ENCODE measurements around the gene KCNAB3. TPM values are rescaled to one million over a fixed set of nuclear protein-coding genes. Genes with fewer than 3 reads are reported as not detected.

KCNAB3 gene
- total and polyA plus RNA-seq, 2 donors (not counting 3 experiments of a cell fraction or from before 2014, with no cell fraction given): 1.3 to 2.4 TPM

GRCh38 chr17:7878234-7878633, 51.4 kb downstream of the KCNAB3 start:
- Histone ChIP-seq H3K27me3 (ENCODE audit: control insufficient read depth in 2 of 2, insufficient read depth in 2 of 2, low read length in 2 of 2) (no peaks in the 10 kb centered on the region), H3K27ac (ENCODE audit: insufficient read depth, low read depth, low read length) (no peak overlapping the region), H3K9me3 (replicated peaks; ENCODE audit: control insufficient read depth, insufficient read depth, low read length) (no peaks in the 10 kb centered on the region), H3K9me1 (replicated peaks; ENCODE audit: control insufficient read depth, extremely low read depth, insufficient read depth, low read length) (no peaks in the 10 kb centered on the region), H3K79me2 (ENCODE audit: control insufficient read depth, insufficient read depth, low read length) (no peaks in the 10 kb centered on the region), H3K9ac (replicated peaks; ENCODE audit: extremely low read depth, insufficient read depth, low read length) (no peak overlapping the region), H3K4me2 (ENCODE audit: insufficient read depth, low read length) (no peak overlapping the region), H4K20me1 (replicated peaks; ENCODE audit: control insufficient read depth, extremely low read depth, insufficient read depth, low read length) (no peaks in the 10 kb centered on the region), H3K4me3 (replicated peaks in 1 of 3; ENCODE audit: insufficient read depth in 1 of 3, low read depth in 1 of 3, low read length in 3 of 3) (no peak overlapping the region), H2AFZ (ENCODE audit: low read depth, low read length) (no peak overlapping the region), H3K4me1 (ENCODE audit: control insufficient read depth, extremely low read depth, insufficient read depth, low read length) (peaks cover 9% of the 10 kb centered on the region), H3K36me3 (ENCODE audit: control insufficient read depth in 2 of 2, extremely low read depth in 1 of 2, insufficient read depth in 2 of 2, low read length in 2 of 2) (peaks cover 8 to 14% of the 10 kb centered on the region in 2 experiments)
- FAIRE-seq (no peak), DNase-seq (ENCODE audit: low read depth, low spot score) (no peak)
- dilution Hi-C loops (cut with MboI; ENCODE audit: extremely low pct_ligation_motif_present, low sequenced_read_pairs): no loop called here
- BruUV-seq (replicated peaks): no TSS peak
- intact Hi-C loops (cut with micrococcal nuclease): no loop called here
- TF ChIP-seq FOS (IDR thresholded peaks at IDR 0.05; ENCODE audit: borderline replicate concordance, insufficient read depth, low read length) (no peak), EZH2 (IDR thresholded peaks at IDR 0.05; ENCODE audit: borderline replicate concordance, low read depth, low read length, severe bottlenecking) (no peak), MYC (IDR thresholded peaks at IDR 0.05; ENCODE audit: low read depth, low read length) (no peak), POLR2A (IDR thresholded peaks at IDR 0.05; ENCODE audit: low read depth, low read length) (no peak), GATA2 (IDR thresholded peaks at IDR 0.05; ENCODE audit: insufficient read depth, insufficient read length, low read depth, low read length) (no peak), POLR2AphosphoS5 (IDR thresholded peaks at IDR 0.05; ENCODE audit: insufficient read depth, low read depth, low read length) (no peak), CTCF (IDR thresholded peaks at IDR 0.05; ENCODE audit: extremely low read depth in 1 of 2, insufficient read depth in 1 of 2, low read depth in 1 of 2, low read length in 2 of 2) (no peak), JUN (IDR thresholded peaks at IDR 0.05; ENCODE audit: borderline replicate concordance, insufficient read depth, insufficient read length, low read depth) (no peak), MAX (IDR thresholded peaks at IDR 0.05; ENCODE audit: insufficient read depth, insufficient read length) (no peak)
- POLR2A ChIA-PET: no interaction called here
- CTCF ChIA-PET: no interaction called here
